Measurements from ENCODE around the gene SPATA20. TPM values are rescaled to one million over a fixed set of nuclear protein-coding genes. Genes with fewer than 3 reads are reported as not detected.

Gene SPATA20
- 10 to 100 TPM; 22.3 to 67.9 (median 29.1) TPM for total RNA-seq

DNA sequence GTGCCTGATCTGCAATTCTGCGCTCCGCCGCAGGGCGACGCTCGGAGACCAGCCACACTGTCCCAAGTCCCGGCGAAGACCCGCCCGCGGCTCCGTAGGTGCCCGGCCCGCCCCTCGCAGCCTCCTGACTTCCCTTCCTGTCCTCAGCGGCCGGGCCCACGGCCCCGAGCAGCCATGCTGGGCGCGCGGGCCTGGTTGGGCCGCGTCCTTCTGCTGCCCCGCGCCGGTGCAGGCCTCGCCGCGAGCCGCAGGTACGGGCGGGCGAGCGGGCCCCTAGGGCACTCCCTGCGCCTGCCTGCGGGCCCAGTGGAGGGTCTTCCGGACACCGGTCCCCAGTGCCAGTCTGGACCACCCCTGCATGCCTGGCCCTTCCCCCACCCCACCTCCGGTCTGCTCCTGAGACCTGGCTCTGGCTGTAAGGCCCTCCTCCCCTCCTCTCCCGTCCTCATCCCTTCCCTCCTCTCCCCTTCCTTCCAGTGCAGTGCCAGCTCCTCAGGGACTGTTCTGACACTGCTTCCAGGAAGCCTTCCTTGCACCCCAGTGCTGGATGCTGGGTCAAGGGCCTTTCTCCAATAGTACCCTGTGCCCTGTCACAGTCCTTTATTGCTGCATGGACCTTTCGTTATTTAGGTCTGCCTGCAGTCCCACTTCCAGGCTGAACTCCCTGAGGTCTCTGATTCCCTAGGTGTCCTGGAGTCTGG is at the start of gene SPATA20:
Gene SPATA20 (plus strand): TSS at position 140 of the 701 bp plus-strand sequence. CDS start 35 bp downstream, at position 175.
- H3K4me1 ChIP-seq = peaks cover 16 to 21% of the 10 kb centered on the region in 2 donors
- in situ Hi-C loops (cut with MboI; ENCODE audit: low sequenced_read_pairs in 4 of 4) (loop anchor here (5.0 to 25.0 kb wide), 7 partner anchors 80 to 408 kb away; partner anchors contain the start of genes ABCC3 (in 1 of the 4) and WFIKKN2 (in 1 of the 4)), intact Hi-C loops (cut with DNase I; ENCODE audit: low total_unique reads) (loop anchor here (1.0 to 5.0 kb wide), 5 partner anchors 65 to 405 kb away; no protein-coding TSS in a partner anchor)
- peak; percentile 77 to 80 for ATAC-seq
- DNase-seq = peak; percentile 87 to 90
- peak within 1 kb of the TSS; percentile 61 to 71 (median 67) for H3K4me3 ChIP-seq
- H3K9me3 ChIP-seq = no peaks in the 10 kb centered on the region
- TF ChIP-seq, protein P1, sequence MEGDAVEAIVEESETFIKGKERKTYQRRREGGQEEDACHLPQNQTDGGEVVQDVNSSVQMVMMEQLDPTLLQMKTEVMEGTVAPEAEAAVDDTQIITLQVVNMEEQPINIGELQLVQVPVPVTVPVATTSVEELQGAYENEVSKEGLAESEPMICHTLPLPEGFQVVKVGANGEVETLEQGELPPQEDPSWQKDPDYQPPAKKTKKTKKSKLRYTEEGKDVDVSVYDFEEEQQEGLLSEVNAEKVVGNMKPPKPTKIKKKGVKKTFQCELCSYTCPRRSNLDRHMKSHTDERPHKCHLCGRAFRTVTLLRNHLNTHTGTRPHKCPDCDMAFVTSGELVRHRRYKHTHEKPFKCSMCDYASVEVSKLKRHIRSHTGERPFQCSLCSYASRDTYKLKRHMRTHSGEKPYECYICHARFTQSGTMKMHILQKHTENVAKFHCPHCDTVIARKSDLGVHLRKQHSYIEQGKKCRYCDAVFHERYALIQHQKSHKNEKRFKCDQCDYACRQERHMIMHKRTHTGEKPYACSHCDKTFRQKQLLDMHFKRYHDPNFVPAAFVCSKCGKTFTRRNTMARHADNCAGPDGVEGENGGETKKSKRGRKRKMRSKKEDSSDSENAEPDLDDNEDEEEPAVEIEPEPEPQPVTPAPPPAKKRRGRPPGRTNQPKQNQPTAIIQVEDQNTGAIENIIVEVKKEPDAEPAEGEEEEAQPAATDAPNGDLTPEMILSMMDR (IDR thresholded peaks at IDR 0.05 in 4 of 5, conservative IDR thresholded peaks at IDR 0.05 in 1 of 5) = peak; percentile 96 to 100 (median 98)
- TF ChIP-seq POLR2A (IDR thresholded peaks at IDR 0.05) = peak; percentile 70 to 84
- H3K27ac ChIP-seq = peak within 1 kb of the TSS; percentile 76 to 84 (median 82)
- H3K27me3 ChIP-seq = no peaks in the 10 kb centered on the region
- peaks cover 0 to 8% of the 10 kb centered on the region in 2 donors for H3K36me3 ChIP-seq

DNA sequence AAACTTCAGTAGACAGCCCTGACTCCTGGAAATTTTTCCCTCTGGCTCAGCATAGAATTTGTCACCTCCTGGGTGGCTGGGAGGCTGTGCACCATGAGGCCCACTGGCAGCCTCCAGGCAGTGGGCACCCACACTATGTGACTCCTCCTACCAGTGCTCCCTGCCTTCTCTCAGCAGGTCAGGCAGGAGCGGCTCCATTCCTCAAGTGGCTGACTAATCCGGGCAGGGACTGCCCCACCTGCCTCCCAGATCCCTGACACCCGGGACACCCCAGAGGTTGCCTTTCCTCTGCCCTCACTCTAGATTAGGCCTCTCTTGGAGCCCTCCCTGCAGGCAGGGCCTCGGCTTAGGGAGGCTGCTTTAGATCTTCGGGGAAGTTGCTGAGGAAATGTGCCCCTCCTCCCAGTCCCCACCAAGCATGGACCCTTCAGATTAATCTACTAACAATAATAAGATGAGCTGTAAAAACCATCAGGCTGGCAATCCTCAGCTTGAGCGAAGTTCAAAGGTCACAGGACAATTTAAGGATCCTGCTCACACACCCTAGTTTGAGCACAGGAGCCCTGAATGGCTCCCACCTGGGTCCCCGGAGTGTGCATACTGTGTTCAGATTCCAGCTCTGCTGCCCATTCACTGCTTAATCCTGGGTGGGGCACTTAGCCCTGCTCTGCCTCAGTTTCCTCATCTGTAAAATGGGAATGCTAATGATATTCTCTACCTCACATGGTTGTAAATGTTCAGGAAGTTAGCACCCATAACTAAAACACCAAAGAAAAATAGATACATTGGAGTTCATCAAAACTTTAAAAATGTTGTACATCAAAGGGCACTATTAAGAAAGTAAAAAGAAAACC is 48.7 kb upstream of the SPATA20 start:
- DNase-seq = no peak
- Histone ChIP-seq H3K27ac (no peak overlapping the region), H3K4me3 (no peak overlapping the region), H3K9me3 (no peaks in the 10 kb centered on the region), H3K4me1 (no peaks in the 10 kb centered on the region), H3K27me3 (no peaks in the 10 kb centered on the region), H3K36me3 (no peaks in the 10 kb centered on the region)
- no peak for TF ChIP-seq POLR2A (IDR thresholded peaks at IDR 0.05)
- TF ChIP-seq, protein P1 (IDR thresholded peaks at IDR 0.05 in 4 of 5, conservative IDR thresholded peaks at IDR 0.05 in 1 of 5) = no peak
- in situ Hi-C loops (cut with MboI; ENCODE audit: low sequenced_read_pairs in 4 of 4) (loop anchor here in 1 of 4 donors (25.0 kb wide), 1 partner anchor 111 kb away; the partner anchor contains the start of gene LRRC59), intact Hi-C loops (cut with DNase I; ENCODE audit: low total_unique reads) (no loop called here)
- no peak for ATAC-seq

DNA sequence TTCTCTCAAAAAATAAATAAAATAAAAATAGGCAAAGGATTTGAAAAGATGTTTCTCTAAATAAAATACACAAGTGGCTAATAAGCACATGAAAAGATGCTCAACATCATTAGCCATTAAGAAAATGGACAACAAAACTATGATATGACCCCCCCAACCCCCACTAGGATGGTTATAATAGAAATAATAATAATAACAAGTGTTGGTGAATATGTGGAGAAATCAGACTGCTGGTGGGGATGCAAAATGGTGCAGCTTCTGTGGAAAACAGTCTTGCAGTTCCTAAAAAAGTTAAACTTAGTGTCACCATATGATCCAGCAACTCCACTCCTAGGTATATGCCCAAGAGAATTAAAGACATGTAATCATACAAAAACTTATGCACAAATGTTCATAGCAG is 47.7 kb upstream of the SPATA20 start:
- ATAC-seq = no peak
- no peaks in the 10 kb centered on the region for H3K4me1 ChIP-seq
- intact Hi-C loops (cut with DNase I; ENCODE audit: low total_unique reads) (no loop called here), in situ Hi-C loops (cut with MboI; ENCODE audit: low sequenced_read_pairs in 4 of 4) (loop anchor here in 1 of 4 donors (25.0 kb wide), 1 partner anchor 112 kb away; the partner anchor contains the start of gene LRRC59)
- DNase-seq = no peak
- no peak overlapping the region for H3K4me3 ChIP-seq
- no peaks in the 10 kb centered on the region for H3K27me3 ChIP-seq
- no peak overlapping the region for H3K27ac ChIP-seq
- no peaks in the 10 kb centered on the region for H3K36me3 ChIP-seq
- H3K9me3 ChIP-seq = no peaks in the 10 kb centered on the region
- TF ChIP-seq POLR2A (IDR thresholded peaks at IDR 0.05) = no peak
- TF ChIP-seq, protein P1 (IDR thresholded peaks at IDR 0.05 in 4 of 5, conservative IDR thresholded peaks at IDR 0.05 in 1 of 5) = no peak

DNA sequence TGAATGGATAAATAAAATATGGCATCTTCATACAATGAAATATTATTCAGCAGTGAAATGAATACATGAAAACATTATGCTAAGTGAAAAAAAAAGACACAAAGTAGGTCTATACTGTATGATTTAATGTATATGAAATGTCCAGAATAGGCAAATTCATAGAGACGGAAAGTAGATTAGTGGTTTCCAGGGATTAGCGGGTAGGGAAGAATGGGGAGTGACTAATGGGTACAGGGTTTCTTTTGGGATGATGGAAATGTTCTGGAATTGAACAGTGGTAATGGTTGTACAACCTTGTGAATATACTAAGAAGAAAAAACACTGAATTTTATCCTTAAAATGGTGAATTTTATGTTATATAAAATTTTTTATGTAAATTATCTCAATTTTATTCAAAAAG is 47.3 kb upstream of the SPATA20 start:
- intact Hi-C loops (cut with DNase I; ENCODE audit: low total_unique reads) = no loop called here
- DNase-seq (no peak), ATAC-seq (no peak)
- Histone ChIP-seq H3K27ac (no peak overlapping the region), H3K27me3 (no peaks in the 10 kb centered on the region), H3K4me3 (no peak overlapping the region), H3K36me3 (no peaks in the 10 kb centered on the region), H3K9me3 (no peaks in the 10 kb centered on the region), H3K4me1 (no peaks in the 10 kb centered on the region)
- in situ Hi-C loops (cut with MboI; ENCODE audit: low sequenced_read_pairs in 4 of 4) = loop anchor here in 1 of 4 donors (25.0 kb wide), 1 partner anchor 112 kb away; the partner anchor contains the start of gene LRRC59
- TF ChIP-seq, protein P1 (IDR thresholded peaks at IDR 0.05 in 4 of 5, conservative IDR thresholded peaks at IDR 0.05 in 1 of 5) = no peak
- no peak for TF ChIP-seq POLR2A (IDR thresholded peaks at IDR 0.05)
